Embryonic facial prominence (tissue), 1 donor: ENCODE results near the gene ZNHIT6.
"Not testable (repeated sequence)": the region's sequence is repeated elsewhere in the genome, so short reads cannot be mapped to it uniquely, and the experiment has no call there.

Experiments
- DNase-seq: peaks from one replicate; pipeline ENCODE4 v3.0.0-alpha.2; 2016; ENCODE audit errors: extremely low spot score

ZNHIT6 gene, protein sequence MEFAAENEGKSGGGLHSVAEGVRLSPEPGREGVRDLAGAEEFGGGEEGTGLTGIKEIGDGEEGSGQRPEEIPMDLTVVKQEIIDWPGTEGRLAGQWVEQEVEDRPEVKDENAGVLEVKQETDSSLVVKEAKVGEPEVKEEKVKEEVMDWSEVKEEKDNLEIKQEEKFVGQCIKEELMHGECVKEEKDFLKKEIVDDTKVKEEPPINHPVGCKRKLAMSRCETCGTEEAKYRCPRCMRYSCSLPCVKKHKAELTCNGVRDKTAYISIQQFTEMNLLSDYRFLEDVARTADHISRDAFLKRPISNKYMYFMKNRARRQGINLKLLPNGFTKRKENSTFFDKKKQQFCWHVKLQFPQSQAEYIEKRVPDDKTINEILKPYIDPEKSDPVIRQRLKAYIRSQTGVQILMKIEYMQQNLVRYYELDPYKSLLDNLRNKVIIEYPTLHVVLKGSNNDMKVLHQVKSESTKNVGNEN

GRCh38 chr1:85707990-85708828 is at the start of gene ZNHIT6:
Gene ZNHIT6 (minus strand): TSS chr1:85708433. CDS start chr1:85708284, 149 bp downstream.
- peak; percentile 94 for DNase-seq

- DNase-seq: no peak
Measured at GRCh38 chr1:85756864-85757263, 48.6 kb upstream of the ZNHIT6 start.

GRCh38 chr1:85748120-85748519 is 39.9 kb upstream of the ZNHIT6 start:
- DNase-seq: no peak

- DNase-seq: no peak
Measured at GRCh38 chr1:85746777-85747176, 38.5 kb upstream of the ZNHIT6 start.

GRCh38 chr1:85743814-85744213 is 35.6 kb upstream of the ZNHIT6 start:
- no peak for DNase-seq

- no peak for DNase-seq
Measured at GRCh38 chr1:85734931-85735330, 26.7 kb upstream of the ZNHIT6 start.

DNA sequence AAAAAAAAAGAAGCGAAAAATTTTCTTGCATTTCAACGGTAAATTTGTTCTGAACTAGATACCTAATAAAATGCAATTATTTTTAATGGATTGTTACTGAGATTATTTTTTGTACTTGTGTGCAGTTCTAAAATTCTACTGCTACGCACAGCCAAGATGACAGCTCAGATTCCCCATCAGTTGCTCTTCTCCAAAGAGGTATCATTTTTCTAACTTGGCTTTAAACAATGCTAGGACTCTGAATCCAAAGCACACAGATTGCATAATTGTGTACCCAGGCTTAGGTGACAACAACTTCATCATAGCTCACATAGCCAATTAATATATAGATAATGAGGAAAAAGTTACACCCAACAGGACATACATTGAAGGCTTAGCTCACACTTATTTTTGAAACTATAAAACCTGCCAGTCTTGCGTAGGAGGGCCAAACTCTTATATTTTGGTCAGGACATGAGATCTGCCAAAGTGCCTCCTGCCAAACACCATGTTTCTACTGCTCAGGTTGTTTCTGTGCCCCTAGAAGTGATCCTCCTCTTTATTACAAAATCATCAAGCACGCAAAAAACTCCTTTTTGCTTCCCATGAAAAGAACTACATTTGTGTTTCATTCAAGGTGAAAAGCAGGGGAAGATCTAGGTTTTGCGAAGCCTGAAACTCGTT is 10.6 kb upstream of the ZNHIT6 start:
- DNase-seq: no peak

- not testable (repeated sequence) for DNase-seq
Measured at GRCh38 chr1:85714418-85715114, 6.3 kb upstream of the ZNHIT6 start.

DNA sequence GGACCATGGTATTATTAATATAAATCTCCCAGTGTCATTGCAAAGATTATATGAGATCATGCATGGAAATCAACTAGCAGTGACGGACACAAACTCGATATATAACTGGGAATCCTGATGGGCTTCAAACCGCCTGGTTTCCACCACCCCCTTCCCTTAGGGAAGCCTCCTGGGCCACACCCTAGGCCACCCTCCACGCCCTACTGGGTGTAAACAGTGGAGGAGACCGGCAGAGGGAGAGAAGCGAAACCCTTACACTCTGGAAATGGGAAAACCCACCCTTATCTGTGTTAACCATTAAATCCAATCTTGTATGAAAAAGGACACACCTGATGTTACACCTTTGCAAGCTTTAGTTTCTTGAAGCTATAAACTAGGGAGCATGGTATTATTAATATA is 595 bp upstream of the ZNHIT6 start:
- DNase-seq: no peak

DNA sequence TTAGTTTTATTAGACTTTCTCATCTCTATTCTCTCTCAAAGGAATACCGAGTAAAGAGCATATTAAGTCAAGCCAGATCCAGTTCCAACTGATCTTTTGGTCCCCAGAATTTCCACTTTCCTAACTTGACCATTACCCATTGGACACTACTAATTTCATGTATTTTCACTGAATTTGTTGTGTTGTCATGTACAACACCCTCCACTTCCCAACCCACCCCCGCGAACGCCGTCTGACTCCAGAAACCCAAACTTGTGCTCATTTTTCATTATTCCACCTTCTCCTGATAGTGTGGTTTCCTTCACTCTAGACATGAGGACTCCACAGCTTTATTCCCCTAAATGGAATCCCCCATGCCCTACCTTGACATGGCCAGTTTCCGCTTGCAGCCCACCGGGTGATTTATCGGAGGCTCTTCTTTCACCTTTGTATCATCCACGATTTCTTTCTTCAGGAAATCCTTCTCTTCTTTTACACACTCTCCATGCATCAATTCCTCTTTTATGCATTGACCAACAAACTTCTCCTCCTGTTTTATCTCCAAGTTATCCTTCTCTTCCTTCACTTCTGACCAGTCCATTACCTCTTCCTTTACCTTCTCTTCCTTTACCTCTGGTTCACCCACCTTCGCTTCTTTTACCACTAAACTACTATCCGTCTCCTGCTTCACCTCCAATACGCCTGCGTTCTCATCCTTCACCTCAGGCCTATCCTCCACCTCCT is 805 bp downstream of the ZNHIT6 start:
- DNase-seq: no peak

DNA sequence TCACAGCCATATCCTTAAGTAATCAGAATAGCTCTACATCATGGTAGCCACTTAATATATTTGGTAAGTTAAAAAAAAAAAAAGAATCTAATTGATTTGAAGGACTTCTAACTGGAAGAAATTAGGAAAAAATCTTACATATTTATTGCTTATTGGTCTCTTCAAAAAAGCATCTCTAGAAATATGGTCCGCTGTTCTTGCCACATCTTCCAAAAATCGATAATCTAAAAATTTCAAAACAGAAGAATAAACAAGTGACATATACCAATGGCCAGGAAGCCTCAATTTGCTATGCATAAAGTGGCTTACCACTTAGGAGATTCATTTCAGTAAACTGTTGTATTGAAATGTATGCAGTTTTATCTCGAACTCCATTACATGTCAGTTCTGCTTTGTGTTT is 2.3 kb downstream of the ZNHIT6 start:
- no peak for DNase-seq

DNA sequence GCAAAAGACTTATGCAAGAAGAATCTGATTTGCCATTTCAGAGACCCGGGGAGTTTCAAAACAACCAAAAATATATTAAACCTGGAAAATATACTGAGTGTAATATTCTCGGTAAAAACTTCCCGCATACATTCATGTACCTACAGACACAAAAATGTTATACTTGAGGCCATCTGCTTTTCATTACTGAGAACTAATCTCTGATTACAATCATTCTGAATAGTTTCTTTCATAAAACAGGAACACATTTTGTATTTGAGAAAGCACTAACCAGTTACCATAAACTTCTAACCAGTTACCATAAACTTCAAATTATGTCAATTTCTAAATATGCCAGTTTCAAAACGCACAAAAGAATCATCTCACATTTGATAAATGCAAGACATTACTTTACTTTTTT is 7.8 kb downstream of the ZNHIT6 start:
- DNase-seq: no peak

DNA sequence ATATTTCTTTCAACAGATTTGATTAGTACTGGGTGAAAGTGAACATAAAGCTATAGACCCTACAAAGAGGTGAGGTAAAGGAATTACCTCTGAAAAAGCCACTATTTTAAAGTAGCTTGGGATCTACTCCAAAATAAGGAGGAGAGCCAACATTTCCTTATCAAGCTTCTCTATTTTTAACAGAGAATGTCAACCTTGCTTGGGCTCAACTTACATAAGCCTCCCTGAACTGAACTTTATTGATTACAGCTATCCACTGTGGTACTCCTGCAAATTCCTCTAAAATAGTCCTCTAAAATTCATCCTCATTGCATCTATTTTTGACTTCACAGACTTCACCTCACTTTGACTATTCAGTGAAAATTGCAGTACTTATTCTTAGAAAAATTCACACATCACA is 10.3 kb downstream of the ZNHIT6 start:
- no peak for DNase-seq

DNA sequence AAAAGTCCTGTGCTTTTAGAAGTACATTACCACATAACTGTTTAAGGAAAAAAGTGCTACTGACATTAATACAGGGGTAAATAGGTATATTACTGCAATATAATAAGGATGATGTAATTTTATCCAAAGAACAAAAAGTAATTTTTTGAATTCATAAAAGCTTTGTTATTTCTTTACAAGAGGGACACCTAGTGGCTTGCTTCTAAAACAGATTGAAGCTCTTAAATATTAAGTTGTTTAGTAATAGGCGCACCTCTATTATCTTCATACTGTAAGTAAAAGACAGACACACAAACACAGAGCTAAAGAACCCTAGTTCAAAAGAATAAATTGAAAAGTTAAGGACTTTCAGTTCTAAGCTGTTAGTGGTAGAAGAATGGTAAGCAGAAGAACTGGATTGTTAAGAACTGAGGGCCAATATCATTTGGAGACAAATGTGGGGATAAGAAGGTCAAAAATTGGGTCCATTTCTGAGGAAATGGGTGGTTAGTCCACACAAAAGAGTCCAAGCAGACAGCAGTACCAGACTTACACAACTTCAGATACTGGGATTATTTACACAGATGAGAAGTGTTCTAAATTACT is 15.4 kb downstream of the ZNHIT6 start:
- DNase-seq: peak; percentile 70

DNA sequence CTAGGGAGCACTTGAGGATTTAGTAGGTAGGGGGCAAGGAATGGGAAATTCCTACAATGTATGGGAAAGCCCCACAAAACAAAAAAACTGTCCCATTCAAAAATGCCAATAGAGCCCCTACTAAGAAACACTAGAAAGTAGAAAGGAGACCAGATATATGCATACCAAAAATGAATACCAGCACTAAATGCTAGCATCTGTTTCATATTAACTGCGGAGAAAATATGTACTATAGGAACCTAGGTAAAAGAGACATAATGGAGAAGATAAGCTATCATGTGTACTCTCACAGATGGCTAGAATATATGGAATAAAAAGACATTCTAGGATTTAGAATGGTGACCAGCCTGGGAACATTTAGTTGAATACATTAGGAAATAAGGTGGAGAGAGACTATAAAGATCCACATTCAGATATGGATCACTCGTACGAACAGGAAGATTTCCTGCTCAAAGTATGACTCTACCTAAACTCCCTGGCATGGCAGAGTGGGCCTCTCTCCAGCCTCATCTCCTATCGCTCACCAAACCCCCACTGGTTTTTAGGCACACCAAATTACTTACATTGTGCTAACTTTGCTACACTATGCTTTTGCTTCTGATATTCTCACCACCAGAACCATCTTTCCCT is 18.3 kb downstream of the ZNHIT6 start:
- DNase-seq: no peak

DNA sequence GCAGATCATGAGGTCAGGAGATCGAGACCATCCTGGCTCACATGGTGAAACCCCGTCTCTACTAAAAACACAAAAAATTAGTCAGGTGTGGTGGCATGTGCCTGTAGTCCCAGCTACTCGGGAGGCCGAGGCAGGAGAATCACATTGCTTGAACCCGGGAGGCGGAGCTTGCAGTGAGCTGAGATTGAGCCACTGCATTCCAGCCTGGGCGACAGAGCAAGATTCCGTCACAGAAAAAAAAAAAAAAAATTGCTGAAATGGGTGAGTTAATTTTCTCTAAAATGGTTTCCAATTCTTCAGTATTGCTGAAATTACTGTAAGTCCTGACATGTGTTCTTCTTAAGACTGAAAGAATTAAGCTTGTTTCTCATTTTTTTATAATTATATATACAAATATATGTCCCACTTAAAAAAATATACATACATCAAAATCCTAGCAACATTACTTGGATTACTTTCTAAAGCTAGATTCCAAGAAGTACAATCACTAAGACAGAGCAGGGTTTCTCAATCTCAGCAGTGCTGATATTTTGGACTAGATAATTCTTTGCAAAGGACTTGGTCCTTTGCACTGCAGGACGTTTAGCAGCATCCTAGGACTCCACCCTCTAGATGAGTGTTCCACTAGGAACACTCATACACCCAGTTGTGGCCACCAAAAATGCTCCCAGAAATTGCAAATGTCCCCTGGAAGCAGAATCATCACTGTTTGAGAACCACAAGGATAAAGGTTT is 24.8 kb downstream of the ZNHIT6 start:
- DNase-seq: no peak

GRCh38 chr1:85681087-85681486 is 27.1 kb downstream of the ZNHIT6 start:
- no peak for DNase-seq

- DNase-seq: no peak
Measured at GRCh38 chr1:85678193-85678592, 30.0 kb downstream of the ZNHIT6 start.

GRCh38 chr1:85677656-85678055 is 30.6 kb downstream of the ZNHIT6 start:
- no peak for DNase-seq
